ENCODE data around the gene UCK1. TPM values are rescaled to one million over a fixed set of nuclear protein-coding genes. Genes with fewer than 3 reads are reported as not detected.

Gene UCK1
- total and polyA plus RNA-seq, 2 of the 13 experiments (the other 11 are each of a cell fraction or from before 2014, with no cell fraction given) = 11.0 to 24.1 TPM

- no peak for FAIRE-seq
Observed at GRCh38 chr9:131518553-131518952, 12.5 kb downstream of the UCK1 start.

More at GRCh38 chr9:131518553-131518952, 12.5 kb downstream of the UCK1 start:
- Histone ChIP-seq H3K4me2 (ENCODE audit: low read depth, low read length) (no peak overlapping the region), H3K9me3 (ENCODE audit: low read length) (no peaks in the 10 kb centered on the region), H3K9ac (ENCODE audit: insufficient read depth, low read depth, low read length) (no peak overlapping the region), H3K27ac (ENCODE audit: extremely low read length, insufficient read depth, low read length) (no peak overlapping the region), H4K20me1 (ENCODE audit: insufficient read depth, low read length) (no peaks in the 10 kb centered on the region), H3K4me3 (replicated peaks in 1 of 3; ENCODE audit: insufficient read depth in 1 of 3, low read depth in 2 of 3, low read length in 3 of 3) (no peak overlapping the region), H3K27me3 (ENCODE audit: control insufficient read depth in 1 of 2, insufficient read depth in 2 of 2, low read length in 2 of 2) (no peaks in the 10 kb centered on the region), H2AFZ (ENCODE audit: low read length) (no peak overlapping the region), H3K79me2 (ENCODE audit: insufficient read depth, low read length) (no peaks in the 10 kb centered on the region), H3K36me3 (replicated peaks in 1 of 2; ENCODE audit: control insufficient read depth in 1 of 2, insufficient read depth in 2 of 2, low read length in 2 of 2) (peaks cover 23 to 55% of the 10 kb centered on the region in 2 experiments), H3K4me1 (ENCODE audit: insufficient read depth, low read length) (no peaks in the 10 kb centered on the region)
- no peak for ATAC-seq
- WGBS (ENCODE audit: low lambda C conversion rate) = 94% methylated on average over 13 of the region's 20 CpGs
- CTCF ChIA-PET (ENCODE audit: low intra/inter-chr PET ratio, low total read pairs) = no interaction called here
- in situ Hi-C loops (cut with HindIII; ENCODE audit: extremely low pct_ligation_motif_present, low pct_unique_long_range_greater_than_20kb) (no loop called here), intact Hi-C loops (cut with micrococcal nuclease; ENCODE audit: unreplicated experiment) (no loop called here)
- no TSS peak for BruUV-seq (replicated peaks)
- POLR2A ChIA-PET = no interaction called here
- no peak for TF ChIP-seq FOXP4 (CRISPR knock-in tag; IDR thresholded peaks at IDR 0.05)
- TF ChIP-seq EP300 (IDR thresholded peaks at IDR 0.05; ENCODE audit: low read depth in 2 of 2, low read length in 2 of 2) = no peak
- TF ChIP-seq EP300 (CRISPR knock-in tag; IDR thresholded peaks at IDR 0.05; ENCODE audit: borderline replicate concordance) = no peak
- TF ChIP-seq ZNF530 (CRISPR knock-in tag; IDR thresholded peaks at IDR 0.05; ENCODE audit: low read depth) = no peak
- no peak for TF ChIP-seq ZFP41 (CRISPR knock-in tag; IDR thresholded peaks at IDR 0.05; ENCODE audit: borderline replicate concordance)
- no peak for TF ChIP-seq ZNF816 (CRISPR knock-in tag; IDR thresholded peaks at IDR 0.05; ENCODE audit: borderline replicate concordance)
- TF ChIP-seq ZFAT (CRISPR knock-in tag; conservative IDR thresholded peaks at IDR 0.05) = no peak
- TF ChIP-seq ZC3H13 (CRISPR knock-in tag; IDR thresholded peaks at IDR 0.05) = no peak
- no peak for TF ChIP-seq ARID3A (IDR thresholded peaks at IDR 0.05; ENCODE audit: low read depth, low read length)
- TF ChIP-seq NAIF1 (CRISPR knock-in tag; IDR thresholded peaks at IDR 0.05; ENCODE audit: borderline replicate concordance) = no peak
- no peak for TF ChIP-seq ZNF629 (CRISPR knock-in tag; conservative IDR thresholded peaks at IDR 0.05)
- no peak for TF ChIP-seq ZNF326 (CRISPR knock-in tag; IDR thresholded peaks at IDR 0.05; ENCODE audit: borderline replicate concordance)
- TF ChIP-seq RBAK (CRISPR knock-in tag; IDR thresholded peaks at IDR 0.05) = no peak
- no peak for TF ChIP-seq ZNF205 (CRISPR knock-in tag; IDR thresholded peaks at IDR 0.05)
- no peak for TF ChIP-seq MTF1 (CRISPR knock-in tag; IDR thresholded peaks at IDR 0.05)
- TF ChIP-seq ZNF841 (CRISPR knock-in tag; IDR thresholded peaks at IDR 0.05; ENCODE audit: borderline replicate concordance) = no peak
- TF ChIP-seq KLF9 (CRISPR knock-in tag; IDR thresholded peaks at IDR 0.05; ENCODE audit: low read depth) = no peak
- no peak for TF ChIP-seq ZFP36L1 (CRISPR knock-in tag; IDR thresholded peaks at IDR 0.05)
- no peak for DNase-seq (ENCODE audit: low spot score)

All from HepG2 (cell line).